ENCODE results near the gene POU6F1. TPM values are rescaled to one million over a fixed set of nuclear protein-coding genes. Genes with fewer than 3 reads are reported as not detected.

Gene POU6F1
- total and polyA plus RNA-seq, 9 of the 15 experiments (the other 6 are each of a cell fraction or from before 2014, with no cell fraction given) = 0.14 to 3.3 (median 1.1) TPM

DNA sequence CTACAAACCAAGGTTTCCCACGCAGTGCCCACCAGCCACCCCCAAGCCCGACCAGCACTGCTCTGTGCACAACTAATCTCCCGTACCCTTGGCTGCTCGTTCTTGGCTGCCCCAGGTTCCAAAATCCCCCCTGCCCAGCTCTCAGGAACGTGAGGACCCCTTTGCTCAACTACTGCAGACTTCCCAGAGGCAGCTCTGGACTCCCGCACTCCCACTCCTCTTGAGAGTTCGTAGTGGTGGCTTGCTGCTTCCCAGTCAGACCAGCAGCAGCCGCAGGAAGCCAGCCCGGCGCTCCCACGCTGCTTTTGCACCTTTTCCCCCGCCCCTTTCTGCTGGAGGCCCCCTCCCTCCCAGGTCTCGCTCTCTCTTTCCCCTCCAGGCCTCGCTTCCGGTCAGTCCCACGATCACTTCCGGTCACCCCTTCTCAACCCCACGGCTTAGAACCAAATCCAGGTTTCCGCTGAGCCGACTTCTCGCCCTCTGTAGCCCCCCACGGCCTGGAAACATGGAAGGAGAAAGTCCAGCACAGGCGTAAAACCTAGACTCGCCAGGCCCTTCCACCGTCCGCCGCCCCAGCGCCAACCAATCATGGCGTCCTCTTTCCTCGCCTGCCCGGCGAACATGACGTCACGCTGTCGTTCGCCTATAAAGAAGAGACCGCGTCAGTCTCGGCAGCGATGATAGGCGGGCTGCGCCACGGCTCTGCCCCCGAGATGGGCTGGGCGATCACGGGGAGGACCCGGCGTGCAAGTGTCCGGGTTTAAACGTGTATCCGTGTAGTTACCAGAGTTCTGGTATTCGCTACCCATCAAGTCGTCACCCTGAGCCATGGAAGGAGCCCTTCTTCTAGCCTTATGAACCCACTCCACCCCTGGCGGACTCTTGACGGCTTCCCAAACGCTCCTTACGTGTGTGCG, 45.1 kb downstream of the POU6F1 start, which contains the start of gene TFCP2 (continued):
- TF ChIP-seq SFPQ (IDR thresholded peaks at IDR 0.05; ENCODE audit: low read depth, low read length) = no peak
- no peak for TF ChIP-seq GATA2 (CRISPR knock-in tag; IDR thresholded peaks at IDR 0.05)
- TF ChIP-seq ZFP91 (CRISPR knock-in tag; IDR thresholded peaks at IDR 0.05) = 0 out of 2 replicates have a peak, but pooled peaks have one; percentile 19
- TF ChIP-seq RNF2 (IDR thresholded peaks at IDR 0.05) = peak; percentile 33; the same call in 1 of the 2 replicates
- TF ChIP-seq ZNF740 (CRISPR knock-in tag; IDR thresholded peaks at IDR 0.05) = no peak
- TF ChIP-seq ZNF740 (tag; IDR thresholded peaks at IDR 0.05) = no peak
- no peak for TF ChIP-seq ZNF407 (IDR thresholded peaks at IDR 0.05; ENCODE audit: low read depth)
- TF ChIP-seq ESRRB (CRISPR knock-in tag; IDR thresholded peaks at IDR 0.05; ENCODE audit: borderline replicate concordance) = no peak

Measured in K562 (cell line).